Renal cortical epithelial cell (primary cell): ENCODE measurements around the gene CDK14. TPM values are rescaled to one million over a fixed set of nuclear protein-coding genes. Genes with fewer than 3 reads are reported as not detected.
A peak's percentile ranks its signal among the peaks of the same experiment; 100 is the strongest.

Source experiments
- DNase-seq: peaks from one replicate; pipeline ENCODE4 v3.0.0-alpha.2; 2011; ENCODE audit warnings: low read depth
- total RNA-seq: library from RNA; depleted of rRNA; stranded (reverse); fragments of >200 nt; gene quantifications from 2 replicates; pipeline ENCODE4 v1.2.3, GENCODE V29; 2014

CDK14 gene
- total RNA-seq, 1 donor from 2014 or later: 30.2 TPM

DNA sequence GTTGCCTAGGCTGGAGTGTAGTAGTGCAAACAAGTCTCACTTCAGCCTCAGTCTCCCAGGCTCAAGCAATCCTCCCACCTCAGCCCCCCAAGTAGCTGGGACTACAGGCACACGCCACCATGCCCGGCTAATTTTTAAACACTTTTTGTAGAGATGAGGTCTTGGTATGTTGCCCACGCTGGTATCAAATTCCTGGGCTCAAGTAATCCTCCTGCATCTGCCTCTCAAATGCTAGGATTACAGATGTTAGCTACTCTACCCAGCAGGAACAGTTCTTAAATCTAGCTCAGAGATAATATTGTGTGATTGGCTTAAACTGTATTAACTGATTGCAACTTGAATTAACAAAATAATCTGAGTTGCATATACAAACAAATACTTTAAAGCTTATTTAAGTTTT lies 82.9 kb downstream of the CDK14 start:
- no peak for DNase-seq

DNA sequence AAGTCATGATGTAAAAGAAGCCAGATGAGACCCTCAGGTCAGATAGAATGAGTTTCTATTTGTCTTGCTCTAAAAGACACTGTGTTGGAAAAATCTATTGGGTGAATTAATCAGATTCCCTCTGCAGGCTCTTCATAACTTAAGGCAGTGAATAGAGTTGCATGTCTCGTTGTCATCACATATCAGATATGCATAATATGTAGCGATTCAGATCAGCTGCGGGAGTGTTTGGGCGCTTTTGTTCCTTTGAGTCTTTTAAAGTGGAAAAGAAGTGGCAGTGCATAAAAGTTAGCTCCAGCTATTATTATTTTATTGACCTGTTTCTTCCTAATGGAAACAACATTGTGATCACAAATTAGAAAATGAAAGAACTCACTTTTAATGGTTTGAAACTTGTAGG lies 84.4 kb downstream of the CDK14 start:
- no peak for DNase-seq

DNA sequence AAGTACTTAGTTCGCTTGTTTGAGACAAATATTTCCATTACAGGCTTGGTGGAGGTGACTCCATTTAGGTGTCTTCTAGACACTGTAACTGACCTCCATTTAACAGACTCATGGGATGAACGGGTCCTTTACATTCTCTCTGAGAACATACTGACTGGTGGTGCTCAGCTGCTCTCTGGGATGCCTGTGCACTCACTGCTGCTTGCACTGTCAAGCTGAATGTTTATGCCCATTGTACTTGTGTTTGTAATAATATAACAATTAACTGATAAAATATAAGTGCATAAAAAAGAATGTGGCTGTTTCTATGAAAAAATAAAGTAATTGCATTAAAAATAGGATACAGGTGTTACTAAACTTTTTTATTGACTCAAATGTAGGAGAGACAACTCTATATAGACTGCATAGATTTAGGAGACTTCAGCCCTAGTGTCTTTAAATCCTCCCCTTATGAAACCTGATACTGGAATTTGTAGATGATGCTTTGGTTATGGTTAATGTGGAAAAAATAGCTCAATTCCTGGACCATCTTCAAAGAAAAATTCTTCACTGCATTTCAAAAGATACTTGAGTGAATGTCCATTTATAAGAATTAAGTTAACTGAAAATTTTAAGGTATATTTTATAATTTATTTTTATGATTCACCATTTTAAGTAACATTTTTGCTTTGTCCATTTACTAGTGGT lies 85.4 kb downstream of the CDK14 start:
- DNase-seq: no peak

DNA sequence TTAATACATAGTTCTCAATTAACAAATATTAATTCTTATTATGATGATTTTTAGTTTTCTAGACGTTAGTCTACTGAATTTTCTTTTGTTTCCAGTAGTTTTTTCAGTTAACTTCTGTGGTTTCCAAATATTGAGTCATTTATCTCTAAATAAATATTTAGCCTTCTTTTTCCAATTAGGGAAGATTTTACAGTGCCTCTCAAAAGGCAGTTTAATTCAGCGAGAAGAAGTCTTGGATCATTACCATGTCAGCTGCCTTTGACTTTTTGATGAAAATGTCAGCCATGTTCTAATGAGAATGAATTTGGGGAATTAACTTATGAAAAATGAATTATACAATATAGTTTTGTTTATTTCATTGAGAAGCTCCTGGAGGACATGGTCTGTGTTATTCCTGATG lies 90.0 kb downstream of the CDK14 start:
- no peak for DNase-seq

DNA sequence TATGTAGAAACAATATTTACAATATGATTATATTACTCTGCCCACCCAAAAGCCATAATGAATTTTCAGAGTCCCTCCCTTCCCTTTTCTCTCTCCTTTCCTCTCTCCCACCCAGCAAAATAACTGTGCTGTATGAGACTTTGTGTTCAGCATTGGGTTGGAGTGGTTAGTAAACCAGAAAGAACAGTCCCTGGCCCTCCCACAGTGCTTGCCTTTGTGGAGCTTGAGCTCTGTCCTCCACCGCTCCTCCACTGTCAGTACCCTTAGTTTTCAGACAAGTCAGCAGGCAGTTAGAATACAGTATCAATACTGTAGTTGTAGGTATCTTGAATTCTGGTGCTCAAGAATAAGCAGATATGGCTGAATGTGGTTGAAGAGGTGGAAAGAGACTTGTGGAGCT lies 92.7 kb downstream of the CDK14 start:
- DNase-seq: no peak

DNA sequence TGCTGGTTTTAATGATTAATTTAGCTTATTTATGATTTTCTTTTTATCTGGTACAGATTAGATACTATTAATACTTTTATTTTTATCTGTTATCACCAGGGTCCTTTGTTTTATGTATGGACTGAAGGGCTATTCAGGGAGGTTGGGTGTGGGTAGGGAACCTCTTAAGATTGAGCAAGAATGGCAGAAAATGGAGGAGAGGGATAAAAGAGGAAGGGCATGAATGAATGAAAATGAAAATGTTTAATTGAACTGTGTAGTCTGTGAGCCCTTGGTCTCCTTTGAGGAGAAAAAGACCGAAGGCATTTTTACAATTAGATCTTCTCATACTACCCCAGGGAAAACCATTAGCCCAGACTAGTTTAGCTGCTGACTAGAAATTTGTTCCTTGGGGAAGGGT lies 93.1 kb downstream of the CDK14 start:
- no peak for DNase-seq

DNA sequence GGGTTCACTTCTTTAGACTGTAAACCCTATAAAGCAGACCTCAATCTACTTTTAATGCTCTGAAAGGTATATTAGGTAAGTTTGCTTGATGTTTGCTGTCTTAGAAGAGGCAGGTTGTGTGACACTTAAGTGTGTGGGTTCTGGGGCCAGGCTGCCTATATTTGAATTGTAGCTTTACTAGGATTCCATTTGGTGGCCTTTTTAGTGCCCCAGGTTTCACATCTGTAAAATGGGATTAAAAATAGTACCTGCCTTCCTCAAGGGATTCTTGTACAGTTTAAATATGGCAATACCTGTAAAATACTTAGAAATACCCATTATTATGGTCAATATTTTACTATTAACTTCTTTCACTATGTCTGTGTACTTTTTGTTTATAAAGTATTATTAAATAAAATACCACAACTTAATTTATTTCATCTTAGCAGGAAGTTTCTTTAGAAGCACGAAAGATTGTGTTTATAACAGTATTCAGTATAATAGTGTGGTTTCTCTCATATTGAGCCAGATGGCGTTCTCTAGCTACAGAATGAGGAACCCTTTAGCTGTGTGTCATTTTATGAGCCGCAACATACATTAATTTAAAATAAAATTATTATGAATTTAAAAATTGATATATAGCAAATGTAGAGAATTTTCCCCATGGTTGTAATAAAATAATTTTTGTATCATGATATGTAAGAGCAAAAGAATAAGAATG lies 94.2 kb downstream of the CDK14 start:
- no peak for DNase-seq

DNA sequence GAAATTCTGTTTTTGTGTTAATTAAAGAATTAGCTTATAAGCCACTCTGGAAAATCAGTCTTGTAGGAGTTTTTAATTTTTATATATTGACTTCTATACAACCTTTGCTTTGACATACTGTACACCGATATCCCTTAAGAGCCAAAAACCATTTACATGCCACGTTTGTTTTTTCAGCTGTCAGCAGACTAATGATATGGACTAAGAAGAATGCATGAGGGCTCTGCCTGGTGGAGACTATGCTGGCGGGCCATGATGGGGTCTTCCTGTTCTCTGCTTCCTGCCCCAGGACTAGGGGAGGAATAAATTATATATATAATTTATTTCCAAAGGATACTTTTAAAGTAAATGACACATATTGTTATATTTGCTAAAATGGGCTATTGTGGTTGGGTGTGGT lies 96.3 kb downstream of the CDK14 start:
- DNase-seq: no peak

DNA sequence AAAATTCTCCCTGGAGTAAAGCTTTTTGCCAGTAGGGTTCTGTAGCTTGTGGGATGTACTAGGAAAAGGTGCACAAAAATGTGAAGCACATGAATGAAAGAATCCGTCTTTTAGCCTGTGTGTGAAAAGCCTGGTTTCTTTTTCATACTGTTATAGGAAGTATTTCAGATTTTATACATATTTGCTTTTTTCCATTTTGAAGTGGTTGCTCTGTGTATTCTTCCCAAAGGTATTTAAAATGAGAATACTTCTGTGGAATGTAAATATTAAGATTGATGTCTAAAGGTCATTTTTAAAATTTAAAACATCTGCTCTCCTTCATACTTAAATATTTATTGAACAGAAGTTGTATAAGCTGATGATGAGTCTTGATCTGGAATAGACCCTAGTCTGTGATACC lies 96.8 kb downstream of the CDK14 start:
- no peak for DNase-seq

DNA sequence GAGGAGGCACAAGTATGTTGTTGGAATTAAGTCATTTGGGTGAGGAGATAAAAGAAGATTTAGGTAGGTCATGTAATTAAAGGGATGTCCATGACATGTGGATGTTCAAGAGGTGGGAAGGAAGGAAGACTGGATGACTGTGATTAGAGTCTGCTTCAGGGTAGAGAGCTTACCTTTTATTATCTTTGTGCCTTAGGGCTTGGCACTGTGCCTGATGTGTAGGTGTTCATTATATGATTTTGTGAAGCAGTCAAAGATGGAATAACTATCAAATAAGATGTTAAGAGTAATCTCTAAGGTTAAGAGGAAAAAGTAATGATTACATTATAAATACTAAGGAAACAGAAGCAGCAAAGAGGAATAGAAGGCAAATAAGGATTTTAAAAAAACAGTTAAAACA lies 97.8 kb downstream of the CDK14 start:
- no peak for DNase-seq

DNA sequence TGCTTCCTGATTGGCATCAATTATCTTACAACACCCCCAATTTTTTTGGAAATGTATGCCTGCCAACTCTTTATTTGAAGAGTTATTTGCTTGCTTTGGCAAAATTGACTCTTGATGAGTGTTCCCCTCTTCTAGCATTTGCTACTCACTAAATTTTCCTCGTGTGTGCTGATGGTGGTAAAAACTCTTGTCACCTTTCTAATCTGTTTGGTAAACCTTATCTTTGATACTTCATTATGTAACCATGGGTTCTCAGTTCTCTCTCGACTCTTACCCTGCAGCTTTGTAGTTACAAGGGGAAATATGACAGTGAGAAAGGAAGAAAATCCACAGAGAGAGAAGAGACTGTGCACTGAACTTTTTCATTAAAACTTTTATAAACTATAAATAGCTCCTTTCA lies 102.5 kb downstream of the CDK14 start:
- DNase-seq: no peak

DNA sequence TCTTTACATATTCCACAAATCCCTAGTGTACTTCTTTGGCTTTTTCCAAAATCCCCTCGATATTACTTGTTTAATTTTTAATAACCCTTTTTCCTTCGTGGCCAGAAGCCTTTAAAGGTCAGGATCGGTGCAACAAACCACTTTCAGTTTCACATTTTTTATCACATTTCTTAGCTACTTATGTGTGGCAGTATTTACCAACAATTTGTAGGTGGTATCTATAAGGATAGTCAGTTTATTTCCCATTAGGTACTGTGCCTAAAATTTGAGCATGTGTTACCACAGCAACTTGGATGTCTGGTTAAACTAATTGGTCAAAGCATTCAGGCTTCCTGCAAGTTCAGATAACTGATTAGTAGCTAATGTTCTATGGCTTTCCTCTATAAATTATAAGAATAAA lies 104.9 kb downstream of the CDK14 start:
- peak; percentile 8 for DNase-seq

DNA sequence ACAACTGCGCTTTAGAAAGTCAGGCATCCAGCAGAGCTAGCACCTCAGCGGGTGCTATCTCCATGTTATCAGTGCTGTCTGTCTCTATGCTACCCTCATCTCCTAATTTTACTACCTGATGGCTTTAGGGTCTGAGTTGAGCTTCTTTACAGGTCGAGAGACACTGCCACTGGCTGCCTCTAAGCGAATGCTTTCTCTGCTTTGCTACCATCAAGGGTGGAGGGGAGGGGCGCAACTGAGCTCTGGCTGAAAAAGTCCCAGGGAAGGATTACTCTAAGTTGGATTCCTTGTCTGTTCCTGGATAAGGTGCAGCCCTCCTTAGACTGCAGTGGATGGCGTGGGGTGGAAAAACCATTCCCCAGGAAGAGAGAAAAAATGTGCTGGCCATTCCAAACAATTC lies 105.7 kb downstream of the CDK14 start:
- DNase-seq: no peak

DNA sequence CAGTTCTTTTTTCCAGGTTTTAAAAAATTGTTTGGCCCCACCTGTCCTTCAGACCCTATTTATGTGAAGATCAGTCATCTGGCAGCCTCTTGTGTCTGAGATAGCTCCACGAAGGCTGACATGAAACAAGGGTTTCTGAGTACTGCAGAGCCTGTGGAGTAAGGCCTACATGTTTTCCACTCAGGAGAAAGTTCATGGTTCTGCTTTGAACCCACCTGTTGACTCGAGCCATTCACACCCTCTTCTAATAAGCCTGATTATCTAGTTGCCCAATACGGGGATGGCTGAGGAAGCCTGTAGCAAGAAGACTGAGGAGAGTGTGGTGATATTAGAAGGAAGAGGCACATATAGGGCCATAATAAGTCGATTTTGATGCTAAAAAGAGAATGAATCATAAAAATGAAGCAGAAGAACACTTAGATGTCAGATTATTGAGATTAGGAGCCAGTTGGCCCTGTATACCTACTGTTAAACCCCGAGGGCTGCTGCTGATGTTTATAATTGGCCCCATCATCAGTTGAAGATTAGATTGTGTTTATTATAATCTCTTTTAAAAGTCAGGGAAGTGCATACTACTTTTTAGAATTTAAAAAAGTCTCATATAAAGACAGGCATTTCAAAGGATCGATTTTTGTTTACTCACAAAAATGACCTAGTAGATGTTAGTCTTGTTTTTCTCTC lies 109.4 kb downstream of the CDK14 start:
- no peak for DNase-seq

DNA sequence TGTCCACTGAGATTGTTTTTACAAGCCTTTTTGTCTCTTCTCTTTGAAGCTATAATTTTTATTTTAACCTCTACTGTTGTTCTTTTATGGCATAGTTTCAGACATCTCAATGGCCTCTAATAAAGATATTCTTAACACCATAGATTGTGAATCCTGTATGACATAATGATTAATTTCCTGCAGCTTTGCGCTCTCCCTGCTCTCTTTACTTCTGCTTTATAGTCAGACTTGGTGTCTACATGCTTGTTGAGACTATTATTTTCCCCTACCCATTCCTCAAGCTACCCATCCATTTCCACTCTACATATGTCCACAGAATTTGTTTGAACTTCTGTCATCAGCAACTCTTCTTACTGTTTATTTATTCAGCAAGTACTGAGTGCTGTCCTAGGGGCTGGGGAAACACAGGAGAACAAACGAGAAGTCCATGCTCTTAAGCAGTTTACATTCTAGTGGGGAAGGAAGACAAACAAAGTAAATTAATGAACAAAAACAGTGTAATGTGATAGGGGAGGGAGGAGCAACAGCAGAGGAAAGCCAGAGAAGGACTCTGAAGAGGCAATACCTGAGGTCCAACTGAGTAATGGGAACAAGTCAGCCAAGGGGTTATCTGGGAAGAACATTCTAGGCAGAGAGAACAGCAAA lies 110.1 kb downstream of the CDK14 start:
- no peak for DNase-seq

DNA sequence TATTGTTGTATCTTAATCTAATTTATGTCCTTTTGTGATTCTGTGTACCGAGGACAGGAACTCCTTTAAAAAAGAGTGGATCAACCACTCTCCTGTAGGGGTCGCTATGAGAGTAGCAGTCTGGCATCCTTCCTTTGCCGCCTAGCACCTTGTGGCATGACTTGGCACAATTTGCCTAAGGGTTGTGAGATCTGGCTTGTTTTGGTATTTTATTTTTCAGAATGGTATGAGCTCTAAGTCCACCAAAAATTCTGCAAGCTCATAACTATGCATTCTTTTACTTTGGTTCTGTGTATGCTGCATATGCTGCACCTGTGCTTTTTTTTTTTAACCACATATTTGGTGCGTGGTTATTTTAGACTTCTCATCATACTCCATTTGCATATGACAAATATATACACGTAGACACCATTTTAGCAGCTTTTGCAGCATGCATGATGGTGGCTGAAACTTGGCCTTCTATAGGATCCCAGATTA lies 112.8 kb downstream of the CDK14 start:
- peak; percentile 58 for DNase-seq

DNA sequence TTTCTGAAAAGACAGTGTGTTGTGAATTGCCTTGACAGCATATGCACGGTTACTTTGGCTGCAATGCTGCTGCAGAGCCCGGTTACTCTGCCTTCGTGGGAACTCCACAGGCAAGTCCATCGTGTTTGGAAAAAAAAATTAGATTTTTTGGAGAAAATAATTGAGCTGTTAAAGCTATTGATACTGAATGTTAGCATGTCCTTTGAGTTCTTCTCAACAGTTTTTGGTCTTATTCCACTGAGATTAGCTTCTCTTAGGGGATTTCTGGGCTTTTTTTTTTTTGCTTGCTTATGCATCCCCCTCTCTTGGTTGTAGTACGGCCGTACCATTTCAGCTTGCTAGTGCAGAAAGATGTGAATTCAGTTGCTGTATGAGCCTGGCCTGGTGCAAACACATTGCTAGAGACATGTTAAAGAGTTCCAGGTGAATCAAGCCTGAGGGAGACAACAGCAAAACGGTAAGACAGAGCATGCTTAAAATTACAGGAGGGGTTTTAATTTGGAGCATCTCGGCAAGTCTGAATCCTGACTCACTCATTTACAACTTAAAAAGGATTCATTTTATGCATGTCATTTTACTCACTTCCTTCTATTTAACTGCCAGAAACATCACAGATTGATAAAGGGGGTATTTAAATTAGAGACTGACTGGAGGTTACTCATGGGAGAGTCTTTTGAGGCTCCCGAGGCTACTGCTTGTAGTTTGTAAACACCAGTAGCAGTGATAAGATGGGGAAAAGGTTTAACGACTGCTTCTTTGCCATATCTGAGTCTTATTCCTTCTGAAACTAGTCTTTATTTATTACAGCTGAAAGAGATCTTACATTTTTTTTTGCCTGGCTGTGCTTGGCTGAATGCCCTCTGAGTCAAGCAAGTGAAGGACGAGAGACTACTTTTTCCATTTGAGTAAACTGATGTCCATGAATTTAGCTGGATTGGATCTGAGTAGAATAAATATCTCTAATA lies 113.7 kb downstream of the CDK14 start:
- DNase-seq: peak; percentile 48

DNA sequence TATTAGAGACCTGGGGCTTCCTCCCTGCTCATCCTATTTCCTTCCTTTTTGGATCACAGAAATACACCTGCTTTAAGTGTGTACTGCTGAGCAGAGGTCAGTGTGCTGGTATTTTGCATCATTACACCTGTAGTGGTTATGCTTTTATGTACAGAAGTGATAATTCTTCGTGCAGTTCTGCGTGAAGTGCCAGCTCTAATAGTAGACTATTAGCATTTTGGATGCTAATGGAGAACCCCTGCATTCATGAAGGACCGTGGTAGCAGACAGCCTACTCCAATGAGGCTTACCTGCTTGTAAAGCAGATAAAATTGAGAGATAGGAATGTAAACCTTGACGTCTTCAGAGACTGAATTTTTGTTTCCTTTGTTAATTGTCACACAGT lies 114.3 kb downstream of the CDK14 start:
- DNase-seq: no peak

DNA sequence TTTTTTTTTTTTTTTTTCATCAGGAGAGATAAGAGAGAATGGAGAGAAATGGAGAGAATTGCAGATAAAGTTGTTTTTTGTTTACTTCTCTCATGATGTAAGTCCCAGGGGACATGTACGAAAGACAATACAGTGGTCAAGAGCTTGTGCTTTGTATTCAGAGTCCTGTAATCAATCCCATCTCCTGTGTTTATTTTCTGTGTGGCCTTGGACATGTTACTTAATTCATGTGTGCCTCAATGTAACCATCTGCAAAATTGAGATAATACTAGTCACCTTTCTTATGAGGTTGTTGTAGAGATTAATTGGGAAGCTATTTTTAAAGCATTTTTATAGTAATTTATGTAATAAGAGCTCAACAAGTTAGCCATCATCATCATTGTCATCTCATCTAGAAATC lies 117.5 kb downstream of the CDK14 start:
- no peak for DNase-seq

DNA sequence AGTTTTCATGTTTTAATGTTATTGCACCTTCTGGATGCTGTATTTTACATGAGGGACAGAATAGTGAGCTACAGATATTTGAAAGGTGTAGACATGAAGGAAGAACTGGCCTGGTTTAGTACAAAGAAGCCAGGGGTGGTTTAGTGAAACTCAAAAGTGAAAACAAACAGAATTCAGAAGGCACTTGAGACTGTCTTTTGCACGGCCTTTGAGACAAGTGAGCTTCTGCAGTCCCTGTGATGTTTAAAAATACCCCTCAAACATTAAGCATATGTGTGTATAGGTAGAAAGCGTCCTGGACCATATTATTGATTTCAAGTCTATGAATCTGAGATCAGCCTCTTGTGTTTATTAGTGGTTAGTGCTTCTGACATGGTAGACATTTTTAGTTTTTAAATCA lies 118.9 kb downstream of the CDK14 start:
- DNase-seq: no peak

DNA sequence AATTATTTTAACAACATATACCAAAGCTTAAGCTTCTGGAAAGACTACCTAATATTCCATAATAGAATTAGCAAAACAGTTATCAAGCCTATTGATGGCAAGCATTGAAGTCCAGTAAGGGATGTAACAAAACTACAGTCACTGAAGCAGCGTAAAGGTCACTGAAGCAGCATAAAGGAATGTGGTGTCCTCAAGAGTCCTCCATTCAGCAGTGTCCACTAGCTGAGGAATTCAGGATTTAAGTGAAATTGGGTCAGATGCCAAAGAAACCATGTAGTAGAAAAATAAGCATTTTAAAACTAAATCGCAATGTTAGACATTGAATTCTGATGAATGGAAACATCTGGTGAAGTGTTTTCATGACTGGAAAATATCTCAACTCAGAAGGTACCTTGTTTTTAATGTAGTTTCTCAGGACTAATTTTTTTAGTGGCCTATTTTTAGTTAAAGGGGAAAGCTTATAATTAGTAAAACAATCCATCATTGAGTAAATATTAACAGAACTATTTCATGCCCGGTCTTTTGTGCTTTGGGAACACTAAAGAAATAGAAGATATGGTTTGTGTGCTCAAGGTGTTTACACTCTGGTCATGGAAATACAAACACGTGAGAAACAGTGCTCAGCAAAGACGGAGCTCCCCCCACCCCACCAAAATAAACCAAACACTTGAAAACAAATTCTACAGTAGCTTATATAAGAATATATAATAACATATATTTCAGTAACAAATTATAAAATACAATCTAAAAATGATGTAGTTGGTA lies 121.4 kb downstream of the CDK14 start:
- DNase-seq: peak; percentile 87
